Measurements from ENCODE around the gene ZFP64. TPM values are rescaled to one million over a fixed set of nuclear protein-coding genes. Genes with fewer than 3 reads are reported as not detected.

The ZFP64 gene
- total RNA-seq, 6 experiments from 2014 or later: 23.0 to 24.3 (median 23.8) TPM

DNA sequence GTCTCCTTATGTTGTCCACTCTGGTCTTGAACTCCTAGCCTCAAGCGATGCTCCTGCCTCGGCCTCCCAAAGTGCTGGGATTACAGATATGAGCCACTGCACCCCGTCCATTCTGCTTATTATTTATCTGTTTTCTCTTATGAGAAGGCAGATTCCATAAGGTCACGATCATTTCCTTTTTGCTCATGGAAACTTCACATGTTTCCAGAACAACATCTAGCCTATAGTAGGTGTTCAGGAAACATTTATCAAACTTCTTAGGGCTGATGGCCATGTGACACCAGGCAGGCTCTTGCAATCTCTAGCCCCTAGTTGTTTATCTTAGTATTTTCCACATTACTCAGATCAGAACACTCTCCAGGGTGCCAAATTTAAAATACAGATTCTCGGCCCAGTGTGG, 61.2 kb downstream of the ZFP64 start:
- no peaks in the 10 kb centered on the region for H3K9me3 Mint-ChIP-seq
- peaks cover 29% of the 10 kb centered on the region for H3K4me1 Mint-ChIP-seq (ENCODE audit: low read depth)
- no peaks in the 10 kb centered on the region for H3K36me3 Mint-ChIP-seq (ENCODE audit: low read depth)
- no peak for DNase-seq
- H3K4me3 Mint-ChIP-seq: no peak overlapping the region
- no peak overlapping the region for H3K27ac Mint-ChIP-seq
- peaks cover 2% of the 10 kb centered on the region for H3K27me3 Mint-ChIP-seq (ENCODE audit: insufficient read depth)
- no peak for TF ChIP-seq CTCF (IDR thresholded peaks at IDR 0.05)

- H3K27me3 Mint-ChIP-seq (ENCODE audit: insufficient read depth): peaks cover 2% of the 10 kb centered on the region
- no peak overlapping the region for H3K27ac Mint-ChIP-seq
Observed at GRCh38 chr20:52129611-52130010, 62.0 kb downstream of the ZFP64 start.

DNA sequence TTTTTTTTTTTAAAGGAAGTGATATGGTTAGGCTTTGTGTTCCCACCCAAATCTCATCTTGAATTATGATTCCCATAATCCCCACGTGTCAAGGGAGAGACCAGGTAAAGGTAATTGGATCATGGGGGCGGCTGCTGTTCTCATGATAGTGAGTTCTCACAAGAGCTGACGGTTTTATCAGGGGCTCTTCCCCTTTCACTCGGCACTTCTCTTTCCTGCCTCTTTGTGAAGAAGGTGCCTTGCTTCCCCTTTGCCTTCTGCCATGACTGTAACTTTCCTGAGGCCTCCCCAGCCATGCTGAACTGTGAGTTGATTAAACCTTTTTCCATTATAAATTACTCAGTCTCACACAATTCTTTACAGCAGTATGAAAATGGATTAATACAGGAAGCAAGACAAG, 64.3 kb downstream of the ZFP64 start:
- Mint-ChIP-seq H3K27me3 (ENCODE audit: insufficient read depth) (peaks cover 2% of the 10 kb centered on the region), H3K36me3 (ENCODE audit: low read depth) (no peaks in the 10 kb centered on the region), H3K27ac (no peak overlapping the region), H3K4me1 (ENCODE audit: low read depth) (peaks cover 16% of the 10 kb centered on the region), H3K4me3 (no peak overlapping the region), H3K9me3 (no peaks in the 10 kb centered on the region)
- no peak for DNase-seq
- no peak for TF ChIP-seq CTCF (IDR thresholded peaks at IDR 0.05)

More at GRCh38 chr20:52129611-52130010, 62.0 kb downstream of the ZFP64 start:
- Mint-ChIP-seq H3K4me3 (no peak overlapping the region), H3K4me1 (ENCODE audit: low read depth) (peaks cover 29% of the 10 kb centered on the region), H3K36me3 (ENCODE audit: low read depth) (no peaks in the 10 kb centered on the region), H3K9me3 (no peaks in the 10 kb centered on the region)
- no peak for TF ChIP-seq CTCF (IDR thresholded peaks at IDR 0.05)
- DNase-seq: peak; percentile 4

- Mint-ChIP-seq H3K9me3 (no peaks in the 10 kb centered on the region; the same call in 1 of the 2 replicates), H3K27ac (no peak overlapping the region), H3K36me3 (ENCODE audit: low read depth) (no peaks in the 10 kb centered on the region), H3K4me1 (ENCODE audit: low read depth) (peaks cover 5% of the 10 kb centered on the region), H3K4me3 (no peak overlapping the region), H3K27me3 (ENCODE audit: insufficient read depth) (no peaks in the 10 kb centered on the region; the same call in 1 of the 2 replicates)
- no peak for TF ChIP-seq CTCF (IDR thresholded peaks at IDR 0.05)
- no peak for DNase-seq
Observed at GRCh38 chr20:52124821-52125220, 66.8 kb downstream of the ZFP64 start.

GRCh38 chr20:52118696-52119095, 72.9 kb downstream of the ZFP64 start:
- H3K27me3 Mint-ChIP-seq (ENCODE audit: insufficient read depth): peaks cover 1% of the 10 kb centered on the region; the same call in 1 of the 2 replicates
- no peaks in the 10 kb centered on the region; the same call in 1 of the 2 replicates for H3K9me3 Mint-ChIP-seq
- no peak for DNase-seq
- no peak overlapping the region for H3K4me3 Mint-ChIP-seq
- TF ChIP-seq CTCF (IDR thresholded peaks at IDR 0.05): no peak
- H3K36me3 Mint-ChIP-seq (ENCODE audit: low read depth): 0 out of 2 replicates have a peak, but pooled peaks cover 3% of the 10 kb centered on the region
- no peaks in the 10 kb centered on the region for H3K4me1 Mint-ChIP-seq (ENCODE audit: low read depth)
- no peak overlapping the region for H3K27ac Mint-ChIP-seq

Data from HFFc6 (cell line).